ENCODE results near the gene UBN1. TPM values are rescaled to one million over a fixed set of nuclear protein-coding genes. Genes with fewer than 3 reads are reported as not detected.

The UBN1 gene, protein sequence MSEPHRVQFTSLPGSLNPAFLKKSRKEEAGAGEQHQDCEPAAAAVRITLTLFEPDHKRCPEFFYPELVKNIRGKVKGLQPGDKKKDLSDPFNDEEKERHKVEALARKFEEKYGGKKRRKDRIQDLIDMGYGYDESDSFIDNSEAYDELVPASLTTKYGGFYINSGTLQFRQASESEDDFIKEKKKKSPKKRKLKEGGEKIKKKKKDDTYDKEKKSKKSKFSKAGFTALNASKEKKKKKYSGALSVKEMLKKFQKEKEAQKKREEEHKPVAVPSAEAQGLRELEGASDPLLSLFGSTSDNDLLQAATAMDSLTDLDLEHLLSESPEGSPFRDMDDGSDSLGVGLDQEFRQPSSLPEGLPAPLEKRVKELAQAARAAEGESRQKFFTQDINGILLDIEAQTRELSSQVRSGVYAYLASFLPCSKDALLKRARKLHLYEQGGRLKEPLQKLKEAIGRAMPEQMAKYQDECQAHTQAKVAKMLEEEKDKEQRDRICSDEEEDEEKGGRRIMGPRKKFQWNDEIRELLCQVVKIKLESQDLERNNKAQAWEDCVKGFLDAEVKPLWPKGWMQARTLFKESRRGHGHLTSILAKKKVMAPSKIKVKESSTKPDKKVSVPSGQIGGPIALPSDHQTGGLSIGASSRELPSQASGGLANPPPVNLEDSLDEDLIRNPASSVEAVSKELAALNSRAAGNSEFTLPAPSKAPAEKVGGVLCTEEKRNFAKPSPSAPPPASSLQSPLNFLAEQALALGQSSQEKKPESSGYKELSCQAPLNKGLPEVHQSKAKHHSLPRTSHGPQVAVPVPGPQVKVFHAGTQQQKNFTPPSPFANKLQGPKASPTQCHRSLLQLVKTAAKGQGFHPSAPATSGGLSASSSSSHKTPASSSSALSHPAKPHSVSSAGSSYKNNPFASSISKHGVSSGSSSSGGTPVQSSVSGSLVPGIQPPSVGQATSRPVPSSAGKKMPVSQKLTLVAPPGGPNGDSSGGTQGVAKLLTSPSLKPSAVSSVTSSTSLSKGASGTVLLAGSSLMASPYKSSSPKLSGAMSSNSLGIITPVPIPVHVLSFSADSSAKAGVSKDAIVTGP (N-terminal part only)
- total RNA-seq = 18.2 and 33.1 TPM in 2 replicates

DNA sequence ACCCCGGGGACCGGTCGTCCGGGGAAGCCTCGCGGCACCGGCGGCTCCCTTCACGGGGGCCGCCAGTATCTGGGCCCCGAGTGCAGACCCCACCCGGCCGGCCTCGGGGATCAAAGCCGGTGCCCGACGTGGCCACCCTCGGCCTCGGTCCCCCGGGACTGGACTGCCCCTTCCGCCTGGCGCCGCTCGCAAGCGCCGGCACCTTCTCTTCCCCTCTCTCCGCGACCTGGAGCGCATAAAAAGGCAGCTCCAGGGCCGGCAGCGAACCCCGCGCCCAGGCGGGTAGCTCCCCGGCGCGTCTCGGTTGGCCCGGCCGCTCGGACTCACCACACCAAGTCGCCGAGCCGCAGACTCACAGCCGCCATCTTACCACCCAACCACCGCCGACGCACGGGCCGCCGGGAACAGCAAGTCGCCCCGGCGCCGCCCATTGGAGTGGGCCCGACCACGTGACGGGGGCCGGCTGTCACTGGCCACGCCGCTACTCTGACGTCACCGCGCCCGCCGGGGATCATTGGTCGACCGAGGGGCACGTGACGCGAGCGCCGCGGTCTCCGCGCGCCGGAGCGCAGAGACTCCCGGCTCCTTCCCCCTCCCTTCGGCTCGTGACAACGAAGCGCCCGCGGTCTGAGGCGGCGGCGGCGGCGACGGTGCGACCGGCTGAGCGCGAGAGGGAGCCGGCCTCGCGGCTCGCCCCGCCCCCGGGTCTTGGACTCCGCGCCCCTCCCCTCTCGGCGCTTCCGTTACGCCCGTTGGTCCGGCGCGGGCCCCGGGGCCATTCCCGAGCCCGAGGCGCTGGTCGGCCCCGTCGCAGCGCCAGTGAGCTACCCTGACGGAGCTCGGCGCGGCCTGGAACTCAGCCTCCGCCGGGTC is at the start of gene UBN1, which contains the start of gene GLYR1:
UBN1 (plus strand) TSS at position 581 of the 873 bp plus-strand sequence. CDS start 5,437 bp downstream, outside the sequence.
GLYR1 (minus strand) TSS at position 388 of the 873 bp plus-strand sequence; CDS start at position 365, 23 bp downstream.
- peak; percentile 82 for DNase-seq (ENCODE audit: low read depth)

DNA sequence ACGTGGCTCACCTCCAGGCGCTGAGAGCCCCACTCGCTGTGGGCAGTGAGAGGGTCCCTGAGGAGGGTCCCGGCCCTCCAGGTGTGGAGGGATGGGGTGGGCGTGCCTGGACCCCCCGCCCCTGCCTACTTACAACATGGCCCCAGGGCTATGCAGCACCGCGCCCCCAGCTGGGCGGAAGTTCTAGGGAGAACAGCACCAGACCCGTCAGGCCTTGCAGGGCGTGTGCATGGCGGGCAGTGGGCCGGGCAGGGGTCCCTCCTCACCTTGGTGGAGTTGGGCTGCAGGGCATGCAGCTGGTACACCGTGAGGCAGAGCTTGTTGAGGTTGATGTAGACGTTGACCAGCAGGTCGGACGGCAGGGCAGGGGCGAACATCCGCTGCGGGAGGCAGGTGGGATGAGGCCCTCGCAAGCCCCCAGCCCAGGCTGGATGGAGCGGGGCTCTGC is 49.5 kb upstream of the UBN1 start:
- no peak for DNase-seq (ENCODE audit: low read depth)

DNA sequence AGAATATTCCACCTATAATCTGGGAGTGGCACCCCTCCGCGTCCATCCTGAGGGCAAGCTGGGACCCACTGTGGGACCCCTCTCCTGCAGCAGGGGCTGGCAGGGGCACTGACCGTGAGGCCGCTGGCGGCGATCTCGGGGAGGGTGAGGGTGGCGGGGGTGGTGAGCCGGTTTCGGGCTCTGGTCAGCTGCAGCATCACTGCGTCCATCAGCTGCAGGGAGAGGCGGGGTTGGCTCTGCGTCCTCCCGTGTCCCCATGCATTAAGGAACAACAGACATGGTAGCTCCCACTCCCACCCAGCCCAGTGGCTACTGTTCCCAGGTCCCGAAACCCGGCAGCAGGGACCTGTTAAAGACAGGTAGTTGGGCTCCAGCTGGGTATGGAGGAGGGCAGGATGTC is 48.8 kb upstream of the UBN1 start:
- no peak for DNase-seq (ENCODE audit: low read depth)

DNA sequence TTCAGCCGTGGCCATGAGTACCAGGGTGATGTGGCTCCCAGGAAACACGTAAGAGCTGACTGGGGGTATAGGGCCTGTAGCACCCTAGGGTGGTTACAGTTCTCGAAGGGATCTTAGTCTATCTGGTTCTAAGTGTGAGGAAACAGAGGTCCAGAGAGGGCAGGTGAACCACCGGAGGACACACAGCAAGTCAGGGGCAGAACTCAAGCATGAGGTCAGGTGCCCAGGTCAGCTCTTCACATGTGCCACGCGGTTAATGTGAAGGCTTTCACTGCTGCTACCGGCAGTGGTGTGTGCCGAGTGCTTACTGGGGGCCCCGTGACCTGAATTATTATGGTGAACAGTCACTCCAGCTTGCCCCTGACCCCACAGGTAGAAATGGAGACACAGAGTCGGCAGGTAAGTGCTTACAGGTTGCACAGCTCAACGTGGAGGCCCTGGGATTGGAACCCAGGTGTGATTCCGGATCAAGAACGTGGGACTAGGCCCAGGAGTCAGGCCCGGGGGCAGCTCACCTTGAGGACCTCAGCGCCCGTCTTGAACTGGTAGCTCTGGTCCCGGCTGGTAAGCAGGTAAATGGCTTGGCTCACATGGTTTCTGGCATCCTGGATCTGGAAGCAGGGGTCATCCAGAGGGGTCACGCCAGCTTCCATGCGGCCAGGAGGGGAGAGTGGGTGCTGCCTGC is 48.0 kb upstream of the UBN1 start:
- no peak for DNase-seq (ENCODE audit: low read depth)

DNA sequence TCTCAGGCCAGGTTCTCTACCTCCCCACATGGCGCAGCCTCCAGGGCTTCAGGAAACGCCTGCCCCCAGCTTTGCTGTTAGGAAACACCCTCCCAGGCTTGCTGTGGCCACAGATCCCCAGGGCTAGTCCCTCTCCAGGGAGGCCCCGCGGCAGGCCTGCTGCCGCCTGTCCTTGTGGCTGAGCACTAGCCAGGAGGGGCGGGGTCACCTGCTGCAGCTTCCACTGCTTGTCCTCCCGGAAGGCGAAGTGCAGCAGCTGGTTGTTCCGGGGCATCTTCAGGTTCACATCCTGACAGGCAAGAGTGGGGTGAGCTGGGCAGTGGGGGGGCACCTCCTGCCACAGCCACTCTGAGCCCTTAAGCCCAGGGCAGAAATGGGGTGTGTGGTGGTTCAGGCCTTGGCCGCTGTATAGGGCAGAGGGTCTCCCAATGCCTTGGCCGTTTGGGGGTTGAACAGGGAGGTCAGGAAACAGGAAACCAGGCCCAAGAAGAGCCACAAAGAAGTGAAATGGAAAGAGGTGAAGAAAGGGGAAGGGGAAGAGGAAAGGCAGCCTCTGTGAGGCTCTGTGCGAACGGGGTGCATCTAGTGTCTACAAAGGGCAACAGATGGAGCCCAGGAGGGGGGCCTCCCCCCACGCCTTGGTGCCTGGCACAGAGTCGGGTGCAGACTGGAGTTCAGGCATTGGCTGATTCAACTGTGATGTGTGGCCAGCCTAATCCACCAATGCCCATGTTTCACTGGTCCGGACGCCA is 46.8 kb upstream of the UBN1 start:
- DNase-seq (ENCODE audit: low read depth) = no peak

DNA sequence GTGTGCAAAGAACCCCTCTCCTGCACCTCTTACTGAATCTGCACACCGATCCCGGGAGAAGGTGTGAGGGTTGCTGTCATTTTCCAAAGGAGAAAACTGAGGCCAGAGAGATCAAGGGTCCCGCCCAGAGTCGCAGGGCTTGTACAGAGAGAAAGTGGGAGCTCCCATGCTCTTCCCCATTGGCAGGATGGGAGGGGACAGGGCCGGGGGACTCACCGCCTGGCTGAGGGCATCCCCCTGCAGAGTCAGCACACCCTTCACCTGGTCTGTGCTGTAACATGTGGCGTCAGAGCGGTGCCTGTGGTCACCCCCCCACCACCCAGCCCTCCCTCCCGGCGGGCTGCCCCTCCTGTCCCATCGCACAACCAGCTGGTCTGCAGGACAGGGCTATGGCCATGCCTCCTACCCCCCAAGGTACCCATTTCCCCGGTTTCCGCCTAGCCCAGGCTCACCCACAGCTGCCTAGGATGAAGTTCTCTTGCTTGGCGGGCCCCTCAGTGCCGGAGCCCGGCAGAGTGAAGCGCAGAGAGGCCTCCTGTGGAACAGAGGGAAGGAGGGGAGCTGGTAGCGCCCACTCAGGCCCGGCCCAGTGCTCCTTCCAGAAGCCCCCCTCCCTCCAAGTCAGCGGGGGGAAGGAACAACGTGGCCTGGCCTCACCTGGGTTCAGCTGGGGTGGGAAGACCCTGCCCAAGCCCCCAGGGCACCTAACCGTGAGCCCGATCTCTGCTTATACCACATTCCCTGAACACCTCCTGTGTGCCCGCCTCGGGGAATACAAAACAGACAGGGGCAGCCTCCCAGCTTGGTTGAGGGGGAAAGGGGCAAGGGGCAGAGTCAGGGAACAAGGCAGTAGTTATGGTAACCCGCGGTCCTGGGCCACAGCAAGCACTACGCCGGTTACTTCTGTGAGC is 46.0 kb upstream of the UBN1 start:
- no peak for DNase-seq (ENCODE audit: low read depth)

DNA sequence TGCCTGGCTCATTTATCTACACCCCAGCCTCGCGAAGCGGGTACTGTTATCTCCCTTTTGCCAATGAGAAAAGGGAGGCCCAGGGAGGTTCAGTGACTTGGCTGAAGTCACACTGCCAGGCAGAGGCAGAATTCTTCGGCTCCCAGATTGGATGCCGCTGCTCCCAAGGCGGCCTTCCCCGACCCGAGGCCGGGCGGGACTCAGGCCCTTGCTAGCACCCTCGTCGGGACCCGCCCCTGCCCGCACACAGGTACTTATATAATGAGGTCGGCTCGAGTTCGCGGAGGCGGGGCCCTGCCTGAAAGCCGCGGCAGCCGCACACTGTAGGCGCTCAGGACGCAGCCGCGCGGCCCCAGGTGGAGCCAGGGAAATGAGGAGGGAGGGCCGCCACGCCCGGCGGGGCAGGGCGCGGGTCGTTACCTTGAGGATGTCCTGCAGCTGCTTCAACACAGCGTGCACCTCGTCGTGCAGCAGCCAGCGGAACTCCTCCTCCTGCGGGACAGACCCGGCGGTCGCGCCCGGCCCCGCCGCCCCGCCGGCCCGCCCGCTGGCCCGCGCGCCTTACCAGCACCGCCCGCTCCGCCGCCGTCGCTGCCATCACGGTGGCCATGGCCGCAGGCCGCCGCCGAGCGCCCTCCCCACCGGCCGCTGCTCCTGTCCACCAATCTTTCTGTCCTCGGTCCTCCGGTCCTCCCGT is 45.2 kb upstream of the UBN1 start, which contains the start of gene ROGDI:
ROGDI (minus strand) TSS at position 672 of the 697 bp plus-strand sequence; CDS start at position 610, 62 bp downstream.
- DNase-seq (ENCODE audit: low read depth) = peak; percentile 47

DNA sequence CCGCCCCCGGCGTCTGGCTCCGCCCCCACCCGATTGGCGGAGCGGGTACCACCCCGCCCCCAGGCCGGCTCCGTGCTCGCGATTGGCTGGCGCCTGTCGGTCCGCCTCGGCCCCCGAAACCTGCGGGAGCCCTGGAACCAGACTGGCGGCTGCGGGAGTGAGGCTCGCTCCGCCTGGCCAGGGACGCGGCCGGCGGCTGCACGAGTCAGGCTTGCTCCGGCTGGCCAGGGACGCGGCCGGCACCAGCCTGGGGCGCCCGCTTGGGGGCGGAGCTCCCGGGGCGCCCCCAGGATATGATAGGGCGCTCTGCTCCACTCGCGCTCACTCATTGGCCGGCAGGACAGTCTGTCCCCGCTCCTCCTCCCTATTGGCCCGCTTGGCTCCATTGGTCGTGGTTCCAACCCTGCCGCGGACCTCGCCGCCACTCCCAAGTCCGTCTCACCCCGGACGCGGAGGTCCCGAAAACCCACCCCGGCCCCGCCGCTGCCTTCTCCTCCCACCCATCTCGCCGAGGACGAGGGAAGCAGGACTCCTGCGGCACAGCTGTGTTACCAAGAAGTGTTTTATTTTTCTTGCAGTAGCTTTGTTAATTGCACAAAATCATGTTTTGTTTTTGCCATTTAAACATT is 44.5 kb upstream of the UBN1 start:
- DNase-seq (ENCODE audit: low read depth) = peak; percentile 72

DNA sequence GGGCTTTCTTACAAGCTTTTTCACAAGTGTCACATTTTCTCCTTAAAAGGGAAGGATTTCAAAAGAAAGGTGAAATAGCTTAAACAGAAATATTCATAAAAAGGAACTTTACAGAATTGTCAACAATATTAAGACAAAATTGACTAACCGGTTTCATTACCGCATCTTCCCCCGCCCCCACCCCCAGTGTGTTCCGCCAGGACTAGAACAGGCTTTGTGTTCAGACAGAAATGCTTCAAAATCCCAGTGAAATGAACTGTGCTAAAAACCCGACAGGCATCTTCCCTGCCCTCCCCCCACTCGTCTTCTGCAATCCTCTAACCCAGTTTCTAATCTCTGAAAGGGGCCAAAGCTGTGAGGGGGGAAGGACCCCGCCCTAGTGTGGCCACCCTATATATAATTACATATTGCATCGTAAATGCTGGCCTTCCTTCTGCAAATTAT is 43.9 kb upstream of the UBN1 start:
- DNase-seq (ENCODE audit: low read depth) = no peak

DNA sequence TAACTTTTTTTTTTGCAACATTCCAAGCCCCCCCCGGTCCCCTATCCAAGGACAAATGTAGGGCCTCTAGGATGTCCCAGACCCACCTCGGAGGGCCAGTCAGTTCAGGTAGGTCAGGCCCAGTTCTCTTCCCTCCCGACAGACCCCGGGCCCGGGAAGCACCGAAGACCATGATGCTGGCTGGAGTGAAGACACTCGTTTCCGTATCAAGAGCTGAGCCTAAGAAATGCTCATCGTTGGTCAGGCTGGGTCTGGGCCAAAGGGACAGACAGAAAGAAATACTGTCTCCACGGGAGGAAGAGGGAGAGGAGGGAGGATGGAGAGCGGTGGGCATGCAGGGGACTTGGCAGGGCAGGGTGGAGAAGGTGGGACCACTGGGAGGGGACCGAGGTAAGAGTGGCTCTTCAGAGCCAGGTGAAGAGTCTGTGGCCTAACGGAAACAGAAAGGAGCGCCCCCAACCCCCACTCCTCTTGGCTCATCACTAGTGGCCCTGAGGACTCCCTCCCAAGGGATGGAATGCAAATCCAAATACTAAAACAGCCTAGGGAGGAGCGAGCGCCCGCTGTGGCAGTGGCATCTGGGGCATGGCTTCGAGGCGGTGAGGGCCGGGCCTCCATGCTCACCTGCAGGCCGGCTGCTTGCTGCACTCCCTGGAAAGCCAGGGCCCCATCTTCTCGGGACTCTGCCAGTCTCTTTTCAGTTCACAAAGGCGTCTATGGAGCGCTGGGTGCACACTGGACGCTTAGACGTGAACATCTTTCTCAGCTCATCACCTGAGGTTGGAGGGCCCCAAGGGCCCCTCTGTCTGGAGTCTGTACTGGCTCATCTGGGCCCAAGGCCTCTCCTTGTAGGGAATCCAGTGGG is 43.2 kb upstream of the UBN1 start:
- DNase-seq (ENCODE audit: low read depth) = no peak

DNA sequence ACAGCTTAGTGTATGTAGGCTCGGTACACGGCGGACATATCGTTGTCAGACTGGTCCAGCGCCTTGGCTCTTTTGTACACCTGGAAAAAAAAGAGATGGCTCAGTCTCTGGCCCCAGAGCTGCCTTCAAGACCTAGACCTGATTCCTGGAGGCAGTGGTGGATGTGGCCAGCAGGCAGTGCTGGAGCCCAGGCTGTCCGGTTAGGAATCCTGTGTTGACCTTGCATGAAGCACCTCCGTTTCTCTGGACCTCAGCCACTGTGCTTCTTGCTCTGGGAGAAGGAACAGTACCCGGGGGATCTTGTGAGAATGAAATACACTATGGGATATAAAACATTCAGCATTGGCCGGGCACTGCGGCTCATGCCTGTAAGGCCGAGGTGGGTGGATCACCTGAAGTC is 42.0 kb upstream of the UBN1 start:
- no peak for DNase-seq (ENCODE audit: low read depth)

DNA sequence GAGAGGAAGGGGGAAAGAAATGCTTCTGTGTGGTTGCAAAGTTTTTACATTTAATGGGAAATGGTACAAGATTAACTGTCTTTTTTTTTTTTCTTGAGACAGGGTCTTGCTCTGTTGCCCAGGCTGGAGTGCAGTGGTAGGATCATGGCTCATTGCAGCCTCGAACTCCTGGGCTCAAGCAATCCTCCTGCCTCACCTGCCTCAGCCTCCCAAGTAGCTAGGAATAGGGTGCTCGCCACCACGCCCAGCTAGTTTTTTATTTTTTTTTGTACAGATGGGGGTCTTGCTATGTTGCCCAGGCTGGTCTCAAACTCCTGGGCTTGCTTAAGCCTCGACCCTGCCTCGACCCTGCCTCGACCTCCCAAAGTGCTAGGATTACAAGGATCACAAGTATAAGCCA is 41.0 kb upstream of the UBN1 start:
- DNase-seq (ENCODE audit: low read depth) = no peak

DNA sequence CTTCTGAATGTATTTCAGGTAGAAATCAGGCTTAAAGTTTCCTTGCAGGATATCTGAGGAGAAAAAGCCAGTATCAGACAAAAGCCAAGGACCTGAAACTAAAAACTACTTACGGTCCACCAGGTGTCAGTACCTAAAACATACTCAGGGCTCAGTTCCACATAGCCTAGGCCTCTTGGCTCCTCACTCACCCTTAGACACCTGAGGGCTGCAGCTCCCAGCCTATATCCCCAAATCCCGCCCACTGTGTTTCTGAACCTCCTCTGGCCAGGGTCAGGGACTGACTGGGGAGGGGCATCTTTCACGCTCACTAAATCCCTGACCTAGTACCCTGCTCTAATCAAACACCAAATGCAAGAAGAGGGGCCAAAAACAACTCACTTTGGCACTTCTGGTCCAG is 36.0 kb upstream of the UBN1 start:
- DNase-seq (ENCODE audit: low read depth) = no peak

DNA sequence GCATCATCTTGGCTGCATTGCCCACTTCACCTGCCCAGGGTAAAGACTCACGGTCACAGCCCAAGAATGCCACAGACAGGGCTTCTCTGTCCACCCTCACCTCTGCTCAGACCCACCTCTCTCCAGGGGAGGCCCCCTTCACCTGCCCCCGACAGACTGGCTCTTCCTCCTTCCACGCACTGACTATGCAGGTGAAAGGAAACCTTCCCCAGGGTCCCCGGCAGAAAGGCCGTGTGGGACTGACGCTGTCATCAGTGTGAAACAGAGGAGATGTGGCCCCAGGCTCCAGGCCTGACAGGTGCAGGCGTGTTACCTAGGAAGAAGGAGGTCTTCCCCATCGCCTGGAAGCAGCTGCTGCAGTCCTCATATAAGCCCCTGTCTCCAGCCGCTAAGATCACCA is 35.5 kb upstream of the UBN1 start:
- no peak for DNase-seq (ENCODE audit: low read depth)

DNA sequence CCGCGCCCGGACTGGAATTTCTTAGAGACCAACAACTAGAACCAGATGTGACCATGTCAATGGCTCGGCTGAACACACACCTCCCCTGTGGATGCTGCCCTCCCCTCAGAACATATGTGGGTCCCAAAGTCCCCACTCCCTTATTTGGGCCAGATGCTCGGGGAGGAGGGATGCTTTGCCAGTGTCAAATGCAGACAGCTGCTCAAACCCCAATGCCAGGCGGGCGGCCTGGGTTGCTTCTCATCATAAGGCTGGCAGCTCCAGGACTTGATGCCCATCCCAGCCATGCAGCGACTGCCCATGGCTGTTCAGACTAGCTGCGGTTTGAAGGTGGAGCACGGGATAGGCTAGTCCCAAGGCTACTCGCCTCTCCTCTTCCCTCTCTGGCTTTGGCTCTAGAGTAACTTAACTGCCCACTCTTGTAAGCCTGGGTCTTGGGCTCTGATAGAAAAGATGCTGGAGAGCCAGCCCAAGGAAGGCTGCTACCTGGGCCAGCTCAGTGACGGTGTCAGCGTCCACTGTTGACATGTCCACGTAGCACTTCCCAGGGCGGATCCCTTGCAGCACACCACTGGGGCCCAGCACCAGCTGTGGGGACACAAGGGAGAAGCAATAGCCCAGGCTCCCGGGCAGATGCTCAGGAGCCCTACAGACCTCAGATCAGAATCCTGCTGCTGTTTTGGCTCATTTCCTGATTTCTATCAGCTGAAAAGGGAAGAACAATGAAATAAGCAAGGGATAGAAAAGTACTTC is 33.9 kb upstream of the UBN1 start:
- DNase-seq (ENCODE audit: low read depth) = no peak

DNA sequence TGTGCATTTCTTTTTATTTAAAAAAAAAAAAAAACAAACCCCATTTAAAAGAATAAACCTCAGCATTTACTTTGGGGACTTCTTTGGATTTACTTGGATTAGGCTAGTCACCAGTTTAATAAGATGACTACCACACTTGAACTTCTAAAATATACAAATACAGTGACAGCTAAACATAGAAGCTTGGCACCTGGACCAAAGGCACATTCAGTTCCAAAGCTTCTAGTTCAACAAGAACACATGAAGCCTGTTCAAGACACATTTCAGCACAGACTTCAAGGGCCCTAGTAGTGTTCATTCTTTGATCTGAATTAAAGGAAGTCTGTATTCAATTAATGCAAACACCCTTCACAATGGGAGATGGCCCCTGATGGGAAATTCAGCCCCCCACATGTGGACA is 33.2 kb upstream of the UBN1 start:
- DNase-seq (ENCODE audit: low read depth) = no peak
